ENCODE measurements around the gene SMOC1.

Gene SMOC1

GRCh38 chr14:69932391-69932790, 53.2 kb downstream of the SMOC1 start:
- H3K4me3 ChIP-seq (ENCODE audit: low read length), result no peak overlapping the region
- H3K4me1 ChIP-seq (ENCODE audit: control insufficient read depth, low read depth, low read length), result no peaks in the 10 kb centered on the region
- no CpG with 5 or more reads among the region's 10 CpGs for WGBS (ENCODE audit: extremely low coverage, insufficient coverage, low lambda C conversion rate)

DNA sequence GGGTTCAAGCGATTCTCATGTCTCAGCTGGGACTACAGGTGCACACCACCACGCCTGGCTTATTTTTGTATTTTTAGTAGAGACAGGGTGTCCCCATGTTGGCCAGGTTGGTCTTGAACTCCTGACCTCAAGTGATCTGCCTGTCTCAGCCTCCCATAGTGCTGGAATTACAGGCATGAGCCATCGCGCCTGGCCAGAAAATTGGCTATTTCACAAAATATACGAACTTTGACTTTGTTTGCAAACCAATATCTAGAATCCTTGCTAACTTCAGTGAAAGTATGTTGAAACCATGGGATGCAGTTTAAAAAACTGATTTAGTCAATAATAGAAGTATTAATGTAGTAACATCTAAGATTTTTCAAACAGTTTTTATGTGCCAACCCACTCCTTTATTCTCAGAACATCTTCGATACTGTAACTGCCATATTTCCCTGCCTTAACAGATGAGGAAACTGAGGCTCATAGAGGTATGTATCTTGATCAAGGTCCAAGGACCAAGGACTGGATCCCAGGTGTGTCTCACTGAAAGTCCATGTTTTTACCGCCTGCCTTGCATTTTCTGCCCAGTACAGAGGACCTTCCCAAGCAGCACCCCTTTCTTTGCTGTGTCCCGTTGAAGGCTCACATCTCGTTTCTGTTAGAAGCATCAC, 54.5 kb downstream of the SMOC1 start:
- Histone ChIP-seq H3K4me3 (ENCODE audit: low read length) (no peak overlapping the region), H3K4me1 (ENCODE audit: control insufficient read depth, low read depth, low read length) (no peaks in the 10 kb centered on the region), H3K4ac (ENCODE audit: low read depth, low read length) (no peak overlapping the region), H2BK5ac (ENCODE audit: low read length) (no peak overlapping the region), H3K23ac (ENCODE audit: low read length) (no peak overlapping the region), H3K36me3 (ENCODE audit: control insufficient read depth, insufficient read depth, low read length) (no peaks in the 10 kb centered on the region), H3K79me1 (ENCODE audit: low read length) (no peaks in the 10 kb centered on the region), H2AK5ac (ENCODE audit: low read length) (no peak overlapping the region), H3K9ac (ENCODE audit: low read length) (no peak overlapping the region), H3K56ac (ENCODE audit: low read length) (no peak overlapping the region), H4K8ac (ENCODE audit: low read depth, low read length) (no peak overlapping the region), H4K5ac (ENCODE audit: low read length) (no peak overlapping the region), H2BK15ac (replicated peaks; ENCODE audit: low read depth) (no peak overlapping the region), H3K18ac (ENCODE audit: low read length) (no peak overlapping the region), H3K79me2 (ENCODE audit: control insufficient read depth, insufficient read depth, low read length) (no peaks in the 10 kb centered on the region), H3K27me3 (ENCODE audit: insufficient read depth, low read length, poor library complexity) (no peaks in the 10 kb centered on the region), H3K27ac (ENCODE audit: low read depth, low read length) (no peak overlapping the region), H3K4me2 (ENCODE audit: low read length) (no peak overlapping the region), H2BK120ac (ENCODE audit: low read depth, low read length) (no peak overlapping the region)
- no peak for DNase-seq
- WGBS (ENCODE audit: extremely low coverage, insufficient coverage, low lambda C conversion rate), result no CpG with 5 or more reads among the region's 9 CpGs

More at GRCh38 chr14:69932391-69932790, 53.2 kb downstream of the SMOC1 start:
- DNase-seq, result no peak
- H4K5ac ChIP-seq (ENCODE audit: low read length), result no peak overlapping the region
- H3K56ac ChIP-seq (ENCODE audit: low read length), result no peak overlapping the region
- no peak overlapping the region for H2BK5ac ChIP-seq (ENCODE audit: low read length)
- H3K9ac ChIP-seq (ENCODE audit: low read length), result no peak overlapping the region
- H3K79me1 ChIP-seq (ENCODE audit: low read length), result no peaks in the 10 kb centered on the region
- no peaks in the 10 kb centered on the region for H3K36me3 ChIP-seq (ENCODE audit: control insufficient read depth, insufficient read depth, low read length)
- H4K8ac ChIP-seq (ENCODE audit: low read depth, low read length), result no peak overlapping the region
- no peak overlapping the region for H3K18ac ChIP-seq (ENCODE audit: low read length)
- H3K4me2 ChIP-seq (ENCODE audit: low read length), result no peak overlapping the region
- no peak overlapping the region for H2BK120ac ChIP-seq (ENCODE audit: low read depth, low read length)
- H2BK15ac ChIP-seq (replicated peaks; ENCODE audit: low read depth), result no peak overlapping the region
- no peak overlapping the region for H3K27ac ChIP-seq (ENCODE audit: low read depth, low read length)
- H3K4ac ChIP-seq (ENCODE audit: low read depth, low read length), result no peak overlapping the region
- H3K79me2 ChIP-seq (ENCODE audit: control insufficient read depth, insufficient read depth, low read length), result no peaks in the 10 kb centered on the region
- H2AK5ac ChIP-seq (ENCODE audit: low read length), result no peak overlapping the region
- no peak overlapping the region for H3K23ac ChIP-seq (ENCODE audit: low read length)
- no peaks in the 10 kb centered on the region for H3K27me3 ChIP-seq (ENCODE audit: insufficient read depth, low read length, poor library complexity)

DNA sequence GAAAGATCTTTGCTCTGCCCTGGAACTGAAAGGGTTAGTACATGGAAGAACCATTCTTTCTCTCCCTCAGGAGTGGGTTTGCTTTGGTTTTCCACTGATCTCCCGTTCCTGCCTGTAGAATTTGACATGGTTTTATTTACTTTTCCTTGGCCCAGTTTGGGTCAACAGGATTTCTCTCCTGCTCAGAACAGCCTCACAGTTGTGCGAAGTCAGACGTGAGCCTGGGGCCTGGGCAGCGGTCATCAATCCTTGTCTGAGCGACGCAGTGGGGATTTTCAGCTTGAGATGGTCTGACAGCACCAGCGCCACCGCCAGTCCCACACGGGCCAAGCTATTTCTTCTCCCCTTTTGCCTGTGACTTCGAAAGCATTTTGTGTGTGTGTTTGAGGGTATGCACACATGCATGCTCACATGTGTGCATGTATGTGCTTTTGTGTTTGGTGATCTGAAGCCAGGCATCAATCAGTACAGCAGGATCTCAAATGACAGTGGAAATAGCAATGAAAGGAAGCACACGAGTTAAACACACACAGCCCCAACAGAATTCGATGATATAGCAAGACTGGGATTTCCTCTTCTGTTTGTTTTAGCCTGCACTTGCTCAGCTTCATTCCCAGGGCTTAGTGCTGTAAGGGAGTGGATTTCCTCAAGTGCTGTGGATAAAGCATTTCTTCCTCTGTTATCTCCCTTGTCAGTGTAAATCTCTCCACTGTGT, 58.3 kb downstream of the SMOC1 start:
- no peak overlapping the region for H3K4me2 ChIP-seq (ENCODE audit: low read length)
- no peaks in the 10 kb centered on the region for H3K36me3 ChIP-seq (ENCODE audit: control insufficient read depth, insufficient read depth, low read length)
- no peaks in the 10 kb centered on the region for H3K4me1 ChIP-seq (ENCODE audit: control insufficient read depth, low read depth, low read length)
- no peak overlapping the region for H3K27ac ChIP-seq (ENCODE audit: low read depth, low read length)
- WGBS (ENCODE audit: extremely low coverage, insufficient coverage, low lambda C conversion rate), result no CpG with 5 or more reads among the region's 12 CpGs
- no peak overlapping the region for H3K4me3 ChIP-seq (ENCODE audit: low read length)
- H3K79me2 ChIP-seq (ENCODE audit: control insufficient read depth, insufficient read depth, low read length), result no peaks in the 10 kb centered on the region
- DNase-seq, result no peak
- no peak overlapping the region for H3K23ac ChIP-seq (ENCODE audit: low read length)
- no peak overlapping the region for H2BK5ac ChIP-seq (ENCODE audit: low read length)
- no peaks in the 10 kb centered on the region for H3K79me1 ChIP-seq (ENCODE audit: low read length)
- no peaks in the 10 kb centered on the region for H3K27me3 ChIP-seq (ENCODE audit: insufficient read depth, low read length, poor library complexity)
- H2BK120ac ChIP-seq (ENCODE audit: low read depth, low read length), result no peak overlapping the region
- no peak overlapping the region for H2BK15ac ChIP-seq (replicated peaks; ENCODE audit: low read depth)
- no peak overlapping the region for H3K56ac ChIP-seq (ENCODE audit: low read length)
- no peak overlapping the region for H4K5ac ChIP-seq (ENCODE audit: low read length)
- no peak overlapping the region for H3K4ac ChIP-seq (ENCODE audit: low read depth, low read length)
- H4K8ac ChIP-seq (ENCODE audit: low read depth, low read length), result no peak overlapping the region
- no peak overlapping the region for H3K9ac ChIP-seq (ENCODE audit: low read length)
- H3K18ac ChIP-seq (ENCODE audit: low read length), result no peak overlapping the region
- H2AK5ac ChIP-seq (ENCODE audit: low read length), result no peak overlapping the region

GRCh38 chr14:69938751-69939150, 59.5 kb downstream of the SMOC1 start:
- H3K27me3 ChIP-seq (ENCODE audit: insufficient read depth, low read length, poor library complexity), result no peaks in the 10 kb centered on the region
- no peak for DNase-seq
- no peak overlapping the region for H4K5ac ChIP-seq (ENCODE audit: low read length)
- no peak overlapping the region for H3K4me3 ChIP-seq (ENCODE audit: low read length)
- H2BK15ac ChIP-seq (replicated peaks; ENCODE audit: low read depth), result no peak overlapping the region
- H2BK5ac ChIP-seq (ENCODE audit: low read length), result no peak overlapping the region
- no peaks in the 10 kb centered on the region for H3K36me3 ChIP-seq (ENCODE audit: control insufficient read depth, insufficient read depth, low read length)
- H3K18ac ChIP-seq (ENCODE audit: low read length), result no peak overlapping the region
- no CpG with 5 or more reads among the region's 6 CpGs for WGBS (ENCODE audit: extremely low coverage, insufficient coverage, low lambda C conversion rate)
- H3K79me1 ChIP-seq (ENCODE audit: low read length), result no peaks in the 10 kb centered on the region
- no peaks in the 10 kb centered on the region for H3K79me2 ChIP-seq (ENCODE audit: control insufficient read depth, insufficient read depth, low read length)
- no peak overlapping the region for H2BK120ac ChIP-seq (ENCODE audit: low read depth, low read length)
- H3K4ac ChIP-seq (ENCODE audit: low read depth, low read length), result no peak overlapping the region
- H3K4me2 ChIP-seq (ENCODE audit: low read length), result no peak overlapping the region
- no peak overlapping the region for H3K56ac ChIP-seq (ENCODE audit: low read length)
- H3K27ac ChIP-seq (ENCODE audit: low read depth, low read length), result no peak overlapping the region
- no peak overlapping the region for H2AK5ac ChIP-seq (ENCODE audit: low read length)
- H4K8ac ChIP-seq (ENCODE audit: low read depth, low read length), result no peak overlapping the region
- H3K4me1 ChIP-seq (ENCODE audit: control insufficient read depth, low read depth, low read length), result no peaks in the 10 kb centered on the region
- no peak overlapping the region for H3K9ac ChIP-seq (ENCODE audit: low read length)
- no peak overlapping the region for H3K23ac ChIP-seq (ENCODE audit: low read length)

DNA sequence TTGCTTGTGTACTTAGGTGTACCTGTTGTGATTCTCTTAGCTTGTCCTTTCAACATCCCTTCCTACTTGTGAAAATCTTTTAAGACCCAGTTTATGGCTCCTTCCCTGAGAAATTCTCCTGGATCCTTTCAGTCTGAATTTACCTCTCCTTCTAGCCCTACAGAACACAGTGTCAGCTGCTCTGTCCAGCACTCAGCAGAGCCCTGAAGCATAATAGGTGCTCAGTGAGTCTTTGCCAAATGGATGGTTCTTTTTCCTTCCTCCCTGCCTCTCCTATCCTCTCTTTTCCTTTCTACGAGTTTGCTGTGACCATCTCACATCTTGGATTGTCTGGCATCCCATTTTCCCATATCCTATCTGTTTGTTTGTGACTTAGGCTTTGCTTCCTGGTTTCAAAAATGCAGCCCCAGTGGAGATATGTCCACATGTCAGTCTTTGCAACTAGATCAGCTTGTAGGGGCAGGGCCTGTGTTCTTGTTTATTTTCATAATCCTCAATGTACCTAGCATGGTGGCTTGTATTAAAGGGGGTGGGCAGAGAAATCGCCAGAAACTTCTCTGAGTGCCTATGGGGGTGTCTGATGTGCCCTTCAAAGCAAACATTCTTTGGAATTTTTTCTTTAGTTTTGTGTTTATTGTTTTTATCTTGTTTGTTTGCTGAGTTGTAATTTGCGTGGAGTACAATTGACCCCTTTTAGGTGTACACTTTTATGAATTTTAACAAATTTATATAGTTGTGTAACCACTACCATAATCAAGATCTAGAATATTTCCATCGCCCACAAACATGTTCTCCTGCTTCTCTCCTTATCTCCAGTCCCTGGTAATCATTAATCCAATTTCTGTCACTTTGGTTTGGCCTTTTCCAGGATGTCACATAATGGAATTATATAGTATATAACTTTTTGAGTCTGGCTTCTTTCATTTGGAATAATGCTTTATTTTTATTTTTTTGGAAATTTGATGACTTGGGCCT, 62.8 kb downstream of the SMOC1 start:
- no peak overlapping the region for H4K5ac ChIP-seq (ENCODE audit: low read length)
- H3K56ac ChIP-seq (ENCODE audit: low read length), result no peak overlapping the region
- H3K4me3 ChIP-seq (ENCODE audit: low read length), result no peak overlapping the region
- no peak overlapping the region for H4K8ac ChIP-seq (ENCODE audit: low read depth, low read length)
- H2BK5ac ChIP-seq (ENCODE audit: low read length), result no peak overlapping the region
- no peaks in the 10 kb centered on the region for H3K4me1 ChIP-seq (ENCODE audit: control insufficient read depth, low read depth, low read length)
- H3K9ac ChIP-seq (ENCODE audit: low read length), result no peak overlapping the region
- no peak overlapping the region for H2AK5ac ChIP-seq (ENCODE audit: low read length)
- no CpG with 5 or more reads among the region's 4 CpGs for WGBS (ENCODE audit: extremely low coverage, insufficient coverage, low lambda C conversion rate)
- no peak overlapping the region for H3K4me2 ChIP-seq (ENCODE audit: low read length)
- H2BK15ac ChIP-seq (replicated peaks; ENCODE audit: low read depth), result no peak overlapping the region
- no peaks in the 10 kb centered on the region for H3K79me1 ChIP-seq (ENCODE audit: low read length)
- H3K23ac ChIP-seq (ENCODE audit: low read length), result no peak overlapping the region
- no peak overlapping the region for H2BK120ac ChIP-seq (ENCODE audit: low read depth, low read length)
- no peak overlapping the region for H3K27ac ChIP-seq (ENCODE audit: low read depth, low read length)
- no peaks in the 10 kb centered on the region for H3K79me2 ChIP-seq (ENCODE audit: control insufficient read depth, insufficient read depth, low read length)
- no peak overlapping the region for H3K4ac ChIP-seq (ENCODE audit: low read depth, low read length)
- H3K18ac ChIP-seq (ENCODE audit: low read length), result no peak overlapping the region
- H3K27me3 ChIP-seq (ENCODE audit: insufficient read depth, low read length, poor library complexity), result no peaks in the 10 kb centered on the region
- no peak for DNase-seq
- H3K36me3 ChIP-seq (ENCODE audit: control insufficient read depth, insufficient read depth, low read length), result no peaks in the 10 kb centered on the region

All from mesendoderm (in vitro differentiated cells).